HG03175 (cell line): ENCODE data around the gene PHOX2B.
"Not testable (repeated sequence)": the region's sequence is repeated elsewhere in the genome, so short reads cannot be mapped to it uniquely, and the experiment has no call there.

Experiments
- ATAC-seq: cut with Tn5 transposase; IDR thresholded peaks from one replicate; pipeline ENCODE4 v1.9.1; 2021; ENCODE audit warnings: mild to moderate bottlenecking, moderate library complexity; ENCODE audit not compliant: unreplicated experiment

The PHOX2B gene

GRCh38 chr4:41714364-41715000, 34.0 kb downstream of the PHOX2B start:
- ATAC-seq: no peak

GRCh38 chr4:41713768-41714167, 34.8 kb downstream of the PHOX2B start:
- ATAC-seq: no peak

- ATAC-seq: no peak
Observed at GRCh38 chr4:41712425-41712824, 36.1 kb downstream of the PHOX2B start.

- ATAC-seq: not testable (repeated sequence)
Observed at GRCh38 chr4:41711654-41712053, 36.9 kb downstream of the PHOX2B start.

- no peak for ATAC-seq
Observed at GRCh38 chr4:41709844-41710481, 38.6 kb downstream of the PHOX2B start.

- ATAC-seq: no peak
Observed at GRCh38 chr4:41703785-41704184, 44.7 kb downstream of the PHOX2B start.

- ATAC-seq: no peak
Observed at GRCh38 chr4:41702770-41703169, 45.8 kb downstream of the PHOX2B start.

- no peak for ATAC-seq
Observed at GRCh38 chr4:41701983-41702382, 46.5 kb downstream of the PHOX2B start.

GRCh38 chr4:41696763-41697162, 51.8 kb downstream of the PHOX2B start:
- no peak for ATAC-seq

- ATAC-seq: no peak
Observed at GRCh38 chr4:41696131-41696530, 52.4 kb downstream of the PHOX2B start.
